ENCODE results near the gene SCNN1B.

SCNN1B gene

DNA sequence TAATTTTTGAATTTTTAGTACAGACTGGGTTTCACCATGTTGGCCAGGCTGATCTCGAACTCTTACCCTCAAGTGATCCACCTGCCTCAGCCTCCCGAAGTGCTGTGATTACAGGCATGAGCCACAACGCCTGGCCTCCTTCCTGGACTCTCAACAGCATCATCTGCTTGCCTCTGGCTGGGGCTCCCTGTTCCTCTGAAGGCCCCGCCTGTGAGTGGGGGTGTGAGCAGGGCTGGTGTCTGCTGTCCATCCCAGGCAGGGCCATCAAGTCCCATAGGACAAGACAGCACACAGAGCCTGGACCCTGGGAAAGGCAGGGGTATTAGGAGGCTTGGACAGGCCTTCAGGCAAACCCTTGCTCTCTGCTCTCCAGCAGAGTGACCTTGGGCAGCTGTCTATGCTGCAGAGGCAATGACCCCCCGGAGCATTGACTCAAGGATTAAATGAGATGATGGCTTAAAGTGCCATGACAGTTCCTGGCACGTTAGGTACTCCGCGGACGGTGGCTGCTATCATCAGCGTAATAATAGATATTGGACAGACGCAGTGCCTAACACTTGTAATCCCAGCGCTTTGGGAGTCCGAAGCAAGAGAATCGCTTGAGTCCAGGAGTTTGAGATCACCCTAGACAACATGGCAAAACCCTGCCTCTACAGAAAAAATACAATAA is 19.2 kb downstream of the SCNN1B start:
- no peak for DNase-seq

DNA sequence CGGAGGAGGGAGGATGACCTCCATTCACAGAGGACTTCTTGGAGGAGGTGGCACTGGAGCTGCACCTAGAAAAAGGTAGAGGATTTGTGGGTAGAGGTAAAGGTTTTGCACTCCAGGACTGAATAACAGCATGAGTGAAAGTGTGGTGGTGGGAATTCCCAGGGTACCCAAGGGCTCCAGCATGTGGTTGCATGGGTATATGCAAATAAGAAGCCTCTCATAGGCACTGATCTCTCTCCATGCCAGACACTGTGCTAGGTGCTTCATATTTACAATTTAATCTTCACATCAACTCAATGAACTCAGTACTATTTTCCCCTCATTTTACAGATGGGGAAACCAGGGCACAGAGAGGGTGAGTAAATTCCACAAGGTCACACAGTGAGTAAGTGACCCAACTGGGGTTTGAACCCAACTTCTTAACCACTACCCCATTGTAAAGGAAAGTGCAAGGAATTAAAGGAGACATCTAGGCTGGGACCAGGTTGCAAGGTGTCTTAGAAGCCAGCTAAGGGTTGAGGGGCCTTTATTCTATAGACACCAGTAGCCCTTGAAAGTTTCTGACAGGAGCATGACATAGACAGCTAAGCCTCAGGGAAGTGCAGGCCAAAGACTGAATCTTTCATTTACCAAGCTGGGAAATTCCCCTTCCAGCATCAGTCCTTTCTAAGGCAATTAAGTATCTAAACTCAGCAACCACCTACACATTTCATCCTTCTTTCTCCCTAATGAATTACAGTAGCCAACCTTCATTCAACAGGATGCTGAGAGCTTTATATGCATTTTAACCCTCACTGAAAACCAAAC is 21.3 kb downstream of the SCNN1B start:
- DNase-seq = no peak

GRCh38 chr16:23324727-23325126 is 22.6 kb downstream of the SCNN1B start:
- DNase-seq = no peak

- no peak for DNase-seq
Measured at GRCh38 chr16:23327836-23328235, 25.7 kb downstream of the SCNN1B start.

DNA sequence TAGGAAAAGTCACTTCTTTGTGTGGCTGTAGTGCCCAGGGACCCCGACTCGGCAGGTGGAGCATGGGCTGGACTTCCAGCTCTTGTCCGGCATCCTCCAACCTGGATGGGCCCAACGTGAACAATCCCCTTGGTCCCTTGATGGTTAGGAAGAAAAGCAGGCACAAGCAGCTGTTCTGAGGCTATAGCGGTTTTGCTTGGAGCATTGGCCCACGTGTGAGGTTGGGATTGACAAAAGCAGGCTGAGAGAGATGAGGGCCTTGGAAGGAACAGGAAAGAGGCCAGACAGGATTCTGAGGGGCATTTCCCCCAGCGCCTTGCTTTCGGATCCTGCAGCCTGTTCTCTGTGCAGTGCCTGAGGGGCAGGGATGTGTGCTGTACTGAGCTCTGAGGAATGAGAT is 28.1 kb downstream of the SCNN1B start:
- DNase-seq = no peak

GRCh38 chr16:23330583-23331249 is 28.6 kb downstream of the SCNN1B start:
- no peak for DNase-seq

GRCh38 chr16:23333034-23333579 is 31.0 kb downstream of the SCNN1B start:
- no peak for DNase-seq

GRCh38 chr16:23333831-23334456 is 31.8 kb downstream of the SCNN1B start:
- no peak for DNase-seq

GRCh38 chr16:23334457-23334853 is 32.4 kb downstream of the SCNN1B start:
- no peak for DNase-seq

- DNase-seq = no peak
Measured at GRCh38 chr16:23334950-23335349, 32.8 kb downstream of the SCNN1B start.

DNA sequence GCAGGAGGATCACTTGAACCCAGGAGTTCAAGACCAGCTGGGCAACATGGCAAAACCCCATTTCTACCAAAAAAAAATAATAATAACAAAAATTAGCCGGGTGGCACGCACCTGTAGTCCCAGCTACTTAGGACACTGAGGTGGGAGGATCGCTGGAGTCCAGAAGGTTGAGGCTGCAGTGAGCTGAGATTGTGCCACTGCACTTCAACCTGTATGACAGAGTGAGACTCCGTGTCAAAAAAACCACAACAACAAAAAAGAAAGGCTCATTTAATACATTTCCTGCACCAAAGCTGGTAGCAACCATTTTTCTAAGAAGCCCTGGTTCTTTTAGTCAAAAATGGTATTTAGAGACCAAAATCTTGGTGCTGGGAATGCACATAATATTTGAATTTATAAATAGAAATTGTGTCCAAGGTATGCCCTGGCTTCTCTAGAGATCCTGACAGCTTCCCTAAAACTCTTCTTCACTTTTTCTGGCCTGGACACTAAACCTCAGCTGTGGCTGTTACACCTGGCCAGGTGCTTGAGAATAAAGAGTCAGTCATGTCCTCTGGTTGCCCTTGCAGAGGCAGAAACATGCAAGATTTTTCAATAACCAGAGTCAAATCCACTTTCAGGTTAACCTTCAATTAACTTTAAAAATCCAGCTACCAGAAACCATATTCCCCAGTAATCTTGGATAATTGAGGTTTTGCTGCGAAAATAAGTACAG is 35.9 kb downstream of the SCNN1B start:
- no peak for DNase-seq

GRCh38 chr16:23339787-23340186 is 37.7 kb downstream of the SCNN1B start:
- no peak for DNase-seq

GRCh38 chr16:23342083-23342640 is 40.1 kb downstream of the SCNN1B start:
- no peak for DNase-seq

DNA sequence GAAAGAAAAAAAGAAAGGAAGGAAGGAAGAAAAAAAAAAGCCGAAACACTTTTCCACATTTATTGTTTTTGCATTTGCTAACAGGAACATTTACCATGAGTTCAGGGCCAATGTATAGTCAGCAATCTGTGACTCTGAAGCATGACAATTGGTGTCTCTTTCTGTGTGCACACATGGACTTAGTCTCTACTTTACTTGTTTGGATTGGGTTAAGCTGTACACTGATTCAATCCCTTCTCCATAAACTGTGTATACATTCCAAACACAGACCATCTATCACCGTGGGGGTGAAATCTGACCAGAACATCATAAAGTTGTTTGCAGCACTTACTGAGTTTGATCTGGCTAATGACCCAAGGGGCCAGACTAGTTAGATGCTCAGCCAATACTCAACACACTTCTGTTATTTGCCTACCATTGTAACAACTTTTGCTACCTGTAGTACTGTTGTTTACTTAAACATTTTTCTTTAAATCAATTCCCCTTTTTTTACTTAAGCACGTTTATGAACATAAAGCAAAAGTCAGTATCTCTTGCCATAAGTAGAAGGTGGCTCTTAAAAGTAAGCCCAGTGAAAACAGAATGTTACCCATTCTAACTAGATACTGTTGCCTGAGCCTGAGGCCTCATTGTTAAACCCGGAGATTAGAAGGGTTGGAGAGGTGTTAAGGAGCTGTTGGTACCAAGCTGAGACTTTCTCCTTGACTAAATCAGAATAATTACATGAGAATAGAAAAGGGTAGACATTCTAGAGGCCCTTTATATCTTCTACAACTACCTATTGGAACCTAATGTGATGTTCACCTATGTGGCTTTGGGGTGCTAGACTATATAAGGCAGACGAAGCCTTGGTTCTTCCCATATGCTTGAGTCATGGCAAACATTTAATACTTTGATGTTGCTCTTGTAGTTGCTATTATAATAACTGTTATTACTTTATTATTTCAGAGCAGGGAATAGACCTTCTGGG is 41.8 kb downstream of the SCNN1B start:
- no peak for DNase-seq

DNA sequence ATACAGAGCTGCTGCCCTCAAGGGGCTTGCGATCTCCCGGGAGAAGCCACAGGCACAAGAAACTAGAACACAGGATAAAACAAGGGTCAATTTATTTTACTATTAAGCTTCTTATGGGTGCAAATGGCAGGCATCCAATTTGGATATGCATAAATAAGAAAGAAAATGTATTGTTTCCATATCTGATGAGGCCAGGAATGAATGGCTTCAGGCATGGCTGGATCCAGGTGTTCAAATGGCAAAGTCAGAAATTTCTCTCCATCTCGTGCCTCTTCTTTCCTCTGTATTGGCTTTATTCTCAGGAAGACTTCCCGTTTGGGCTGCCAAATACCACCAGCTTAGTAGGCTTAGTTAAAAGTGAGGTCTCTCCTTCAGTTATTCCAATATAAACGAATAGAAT is 43.1 kb downstream of the SCNN1B start:
- DNase-seq = no peak

DNA sequence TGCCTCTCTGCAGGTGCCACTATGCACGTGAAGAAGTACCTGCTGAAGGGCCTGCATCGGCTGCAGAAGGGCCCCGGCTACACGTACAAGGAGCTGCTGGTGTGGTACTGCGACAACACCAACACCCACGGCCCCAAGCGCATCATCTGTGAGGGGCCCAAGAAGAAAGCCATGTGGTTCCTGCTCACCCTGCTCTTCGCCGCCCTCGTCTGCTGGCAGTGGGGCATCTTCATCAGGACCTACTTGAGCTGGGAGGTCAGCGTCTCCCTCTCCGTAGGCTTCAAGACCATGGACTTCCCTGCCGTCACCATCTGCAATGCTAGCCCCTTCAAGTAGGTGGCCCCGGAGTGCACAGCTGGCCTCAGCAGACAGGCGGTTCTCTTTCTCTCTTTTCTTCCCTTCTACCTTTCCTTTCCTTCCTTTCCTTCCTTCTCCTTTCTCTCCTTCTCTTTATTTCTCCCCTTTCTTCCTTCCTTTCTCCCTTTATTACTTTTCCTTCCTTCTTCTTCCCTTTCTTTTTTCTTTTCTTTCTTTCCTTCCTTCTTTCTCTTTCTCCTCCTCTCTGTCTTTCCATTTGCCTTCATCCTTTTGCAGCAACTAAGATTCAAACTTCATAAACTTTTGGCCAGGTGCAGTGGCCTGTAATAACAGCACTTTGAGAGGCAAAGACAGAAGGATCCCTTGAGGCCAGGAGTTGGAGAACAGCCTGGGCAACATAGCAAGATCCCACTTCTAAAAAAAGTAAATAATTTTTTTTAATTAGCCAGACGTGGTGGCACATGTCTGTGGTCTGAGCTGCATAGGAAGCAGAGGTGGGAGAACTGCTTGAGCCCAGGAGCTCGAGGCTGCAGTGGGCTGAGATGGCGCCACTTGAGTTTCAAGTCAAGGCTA is 46.7 kb downstream of the SCNN1B start:
- DNase-seq = no peak

DNA sequence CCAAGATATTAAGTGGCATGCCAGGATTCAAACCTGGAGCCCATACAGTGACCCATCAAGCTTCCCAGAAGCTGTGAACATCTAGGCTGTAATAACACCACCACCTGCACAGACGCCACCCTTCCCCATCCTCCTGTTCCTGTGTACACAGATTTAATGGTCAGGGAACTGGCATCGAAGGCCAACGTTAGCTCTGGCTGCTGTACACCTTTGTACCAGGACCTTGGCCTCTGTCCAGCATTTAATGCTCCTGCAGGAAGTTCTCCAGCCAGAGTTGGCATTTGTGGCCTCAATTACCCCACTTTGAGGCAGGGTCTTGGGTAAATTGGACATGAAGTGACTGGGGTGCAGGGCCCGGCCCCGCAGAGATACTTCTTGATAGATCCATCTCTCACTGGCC is 49.3 kb downstream of the SCNN1B start:
- DNase-seq = no peak

GRCh38 chr16:23353440-23353839 is 51.3 kb downstream of the SCNN1B start:
- DNase-seq = no peak

DNA sequence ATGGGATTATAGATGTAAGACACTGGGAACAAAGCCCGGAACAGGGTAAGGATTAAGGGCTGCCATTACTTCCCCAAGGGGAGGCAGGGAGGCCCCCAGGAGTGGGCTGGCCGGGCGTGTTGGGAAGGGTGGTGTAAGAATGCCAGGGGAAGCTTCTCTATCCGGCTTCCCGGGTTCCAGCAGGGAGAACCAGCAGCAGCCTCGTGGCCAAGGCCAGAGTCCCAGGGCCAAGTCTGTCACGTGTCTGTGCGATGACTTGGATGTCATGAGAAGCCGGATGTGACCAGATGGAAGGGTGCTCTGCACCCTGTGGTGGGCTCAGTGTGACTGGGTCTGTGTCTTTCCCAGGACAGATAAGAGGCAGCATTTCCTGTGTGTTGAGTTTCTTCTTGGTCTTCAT is 52.1 kb downstream of the SCNN1B start:
- no peak for DNase-seq

GRCh38 chr16:23355106-23355670 is 53.1 kb downstream of the SCNN1B start:
- no peak for DNase-seq

Measured in suppressor macrophage treated with lipopolysaccharide for 4 hours (primary cell).